ENCODE measurements around the gene SECTM1. TPM values are rescaled to one million over a fixed set of nuclear protein-coding genes. Genes with fewer than 3 reads are reported as not detected.
"Not testable (repeated sequence)": the region's sequence is repeated elsewhere in the genome, so short reads cannot be mapped to it uniquely, and the experiment has no call there.

SECTM1 gene
- total and polyA plus RNA-seq, 3 experiments from 2014 or later: 0.49 to 1.9 (median 1.1) TPM

- Mint-ChIP-seq H3K27me3 (peaks cover 35 to 41% of the 10 kb centered on the region in 2 donors), H3K4me1 (peaks cover 0 to 14% (median 7%) of the 10 kb centered on the region in 3 donors)
- H3K4me3 ChIP-seq (ENCODE audit: low read length); H3K27me3 ChIP-seq (ENCODE audit: insufficient read depth, low read length, poor library complexity, severe bottlenecking); H3K27ac Mint-ChIP-seq; CTCF ChIA-PET; DNase-seq; H3K36me3 Mint-ChIP-seq; H3K9me3 Mint-ChIP-seq; POLR2A ChIA-PET; H3K27ac ChIP-seq (ENCODE audit: low read depth, low read length); H3K4me1 ChIP-seq (ENCODE audit: insufficient read depth, low read length); H3K9me3 ChIP-seq (ENCODE audit: low read length); H3K36me3 ChIP-seq (ENCODE audit: insufficient read depth, low read length); H3K4me3 Mint-ChIP-seq: not testable (repeated sequence)
Measured at GRCh38 chr17:82377294-82377693, 43.7 kb upstream of the SECTM1 start.

GRCh38 chr17:82376042-82376730, 42.6 kb upstream of the SECTM1 start:
- H3K27me3 ChIP-seq (ENCODE audit: insufficient read depth, low read length, poor library complexity, severe bottlenecking): peaks cover under 1% of the 10 kb centered on the region
- CTCF ChIA-PET: no interaction called here
- no peaks in the 10 kb centered on the region for H3K4me1 ChIP-seq (ENCODE audit: insufficient read depth, low read length)
- H3K9me3 ChIP-seq (ENCODE audit: low read length): no peaks in the 10 kb centered on the region
- Mint-ChIP-seq H3K4me1 (peaks cover 0 to 13% (median 2%) of the 10 kb centered on the region in 3 donors), H3K4me3 (no peak overlapping the region), H3K36me3 (no peaks in the 10 kb centered on the region), H3K27ac (no peak overlapping the region), H3K9me3 (no peaks in the 10 kb centered on the region), H3K27me3 (peaks cover 35 to 36% of the 10 kb centered on the region in 2 donors)
- H3K4me3 ChIP-seq (ENCODE audit: low read length): no peak overlapping the region
- POLR2A ChIA-PET: no interaction called here
- H3K36me3 ChIP-seq (ENCODE audit: insufficient read depth, low read length): no peaks in the 10 kb centered on the region
- DNase-seq: peak in 1 of 5 donors; percentile 36
- no peak overlapping the region for H3K27ac ChIP-seq (ENCODE audit: low read depth, low read length)

GRCh38 chr17:82375359-82376041, 41.9 kb upstream of the SECTM1 start:
- no peak overlapping the region for H3K4me3 ChIP-seq (ENCODE audit: low read length)
- Mint-ChIP-seq H3K4me1 (peaks cover 0 to 15% (median 5%) of the 10 kb centered on the region in 3 donors), H3K27ac (no peak overlapping the region), H3K9me3 (no peaks in the 10 kb centered on the region), H3K27me3 (peaks cover 31 to 38% of the 10 kb centered on the region in 2 donors), H3K4me3 (no peak overlapping the region), H3K36me3 (no peaks in the 10 kb centered on the region)
- H3K27me3 ChIP-seq (ENCODE audit: insufficient read depth, low read length, poor library complexity, severe bottlenecking): peaks cover 7% of the 10 kb centered on the region
- H3K36me3 ChIP-seq (ENCODE audit: insufficient read depth, low read length): no peaks in the 10 kb centered on the region
- ChIA-PET POLR2A (no interaction called here), CTCF (no interaction called here)
- H3K4me1 ChIP-seq (ENCODE audit: insufficient read depth, low read length): peaks cover 4% of the 10 kb centered on the region
- no peak overlapping the region for H3K27ac ChIP-seq (ENCODE audit: low read depth, low read length)
- DNase-seq: peak in 1 of 5 donors; percentile 21
- no peaks in the 10 kb centered on the region for H3K9me3 ChIP-seq (ENCODE audit: low read length)

GRCh38 chr17:82374626-82375331, 41.2 kb upstream of the SECTM1 start:
- H3K4me1 ChIP-seq (ENCODE audit: insufficient read depth, low read length): peaks cover 5% of the 10 kb centered on the region
- Mint-ChIP-seq H3K27ac (no peak overlapping the region), H3K36me3 (no peaks in the 10 kb centered on the region), H3K27me3 (peaks cover 28 to 37% of the 10 kb centered on the region in 2 donors), H3K4me1 (peaks cover 0 to 18% (median 7%) of the 10 kb centered on the region in 3 donors), H3K9me3 (no peaks in the 10 kb centered on the region), H3K4me3 (no peak overlapping the region)
- H3K9me3 ChIP-seq (ENCODE audit: low read length): no peaks in the 10 kb centered on the region
- H3K27me3 ChIP-seq (ENCODE audit: insufficient read depth, low read length, poor library complexity, severe bottlenecking): peaks cover 7% of the 10 kb centered on the region
- ChIA-PET POLR2A (interaction anchor here (0.5 kb wide), 1 partner anchor 181 kb away, joined by 7 read pairs; no protein-coding TSS in a partner anchor), CTCF (no interaction called here)
- no peak overlapping the region for H3K4me3 ChIP-seq (ENCODE audit: low read length)
- peak in 1 of 5 donors; percentile 15 for DNase-seq
- H3K36me3 ChIP-seq (ENCODE audit: insufficient read depth, low read length): no peaks in the 10 kb centered on the region
- no peak overlapping the region for H3K27ac ChIP-seq (ENCODE audit: low read depth, low read length)

GRCh38 chr17:82373731-82374625, 40.4 kb upstream of the SECTM1 start:
- peaks cover 5% of the 10 kb centered on the region for H3K4me1 ChIP-seq (ENCODE audit: insufficient read depth, low read length)
- ChIA-PET CTCF (no interaction called here), POLR2A (no interaction called here)
- Mint-ChIP-seq H3K27ac (no peak overlapping the region), H3K4me1 (peaks cover 0 to 18% (median 7%) of the 10 kb centered on the region in 3 donors), H3K27me3 (peaks cover 32 to 39% of the 10 kb centered on the region in 2 donors), H3K4me3 (no peak overlapping the region), H3K36me3 (no peaks in the 10 kb centered on the region), H3K9me3 (no peaks in the 10 kb centered on the region)
- H3K36me3 ChIP-seq (ENCODE audit: insufficient read depth, low read length): no peaks in the 10 kb centered on the region
- H3K27ac ChIP-seq (ENCODE audit: low read depth, low read length): no peak overlapping the region
- H3K9me3 ChIP-seq (ENCODE audit: low read length): no peaks in the 10 kb centered on the region
- H3K27me3 ChIP-seq (ENCODE audit: insufficient read depth, low read length, poor library complexity, severe bottlenecking): peaks cover 10% of the 10 kb centered on the region
- DNase-seq: peak in 1 of 5 donors; percentile 25
- no peak overlapping the region for H3K4me3 ChIP-seq (ENCODE audit: low read length)

- Mint-ChIP-seq H3K27me3 (peaks cover 34 to 38% of the 10 kb centered on the region in 2 donors), H3K4me3 (peak overlapping the region in 1 of 7 donors; percentile 4), H3K4me1 (peaks cover 0 to 18% (median 7%) of the 10 kb centered on the region in 3 donors), H3K27ac (peak overlapping the region in 1 of 8 donors; percentile 73)
- H3K27ac ChIP-seq (ENCODE audit: low read depth, low read length); H3K36me3 Mint-ChIP-seq; CTCF ChIA-PET; H3K4me1 ChIP-seq (ENCODE audit: insufficient read depth, low read length); H3K4me3 ChIP-seq (ENCODE audit: low read length); H3K9me3 Mint-ChIP-seq; POLR2A ChIA-PET; H3K36me3 ChIP-seq (ENCODE audit: insufficient read depth, low read length); H3K9me3 ChIP-seq (ENCODE audit: low read length): not testable (repeated sequence)
- peaks cover 10% of the 10 kb centered on the region for H3K27me3 ChIP-seq (ENCODE audit: insufficient read depth, low read length, poor library complexity, severe bottlenecking)
- DNase-seq: peak in 1 of 5 donors; percentile 4
Measured at GRCh38 chr17:82373072-82373452, 39.5 kb upstream of the SECTM1 start.

GRCh38 chr17:82372249-82373071, 38.9 kb upstream of the SECTM1 start:
- no peak overlapping the region for H3K27ac ChIP-seq (ENCODE audit: low read depth, low read length)
- no peak overlapping the region for H3K4me3 ChIP-seq (ENCODE audit: low read length)
- Mint-ChIP-seq H3K9me3 (no peaks in the 10 kb centered on the region), H3K27ac (peak overlapping the region in 1 of 8 donors; percentile 73), H3K27me3 (peaks cover 33 to 42% of the 10 kb centered on the region in 2 donors), H3K4me3 (peak overlapping the region in 2 of 7 donors; percentile 32 to 36), H3K4me1 (peaks cover 0 to 18% (median 7%) of the 10 kb centered on the region in 3 donors), H3K36me3 (no peaks in the 10 kb centered on the region)
- DNase-seq: peak in 1 of 5 donors; percentile 26
- POLR2A ChIA-PET: no interaction called here
- no peaks in the 10 kb centered on the region for H3K36me3 ChIP-seq (ENCODE audit: insufficient read depth, low read length)
- H3K9me3 ChIP-seq (ENCODE audit: low read length): no peaks in the 10 kb centered on the region
- CTCF ChIA-PET: no interaction called here
- H3K4me1 ChIP-seq (ENCODE audit: insufficient read depth, low read length): peaks cover 5% of the 10 kb centered on the region
- H3K27me3 ChIP-seq (ENCODE audit: insufficient read depth, low read length, poor library complexity, severe bottlenecking): peaks cover 10% of the 10 kb centered on the region

All from CD8-positive, alpha-beta memory T cell (primary cell).